Stimulated activated CD8-positive, alpha-beta memory T cell treated with anti-CD3 and anti-CD28 coated beads, Interleukin-4, amount 100 ng/mL, for 4 hours (primary cell): ENCODE results near the gene CDCA4.
"Not testable (repeated sequence)": the region's sequence is repeated elsewhere in the genome, so short reads cannot be mapped to it uniquely, and the experiment has no call there.

Source experiments
- DNase-seq, 2 donors: peaks; one replicate each; pipeline ENCODE4 v3.0.0-alpha.2; 2020; ENCODE audit warnings: low read depth in 2 of 2, low spot score in 1 of 2

The CDCA4 gene

GRCh38 chr14:105020815-105021655, at the start of gene CDCA4:
Gene CDCA4, minus strand, starts transcription at chr14:105021083. Its CDS starts 9,154 bp downstream, at chr14:105011929.
- DNase-seq: peak; percentile 95 to 96

DNA sequence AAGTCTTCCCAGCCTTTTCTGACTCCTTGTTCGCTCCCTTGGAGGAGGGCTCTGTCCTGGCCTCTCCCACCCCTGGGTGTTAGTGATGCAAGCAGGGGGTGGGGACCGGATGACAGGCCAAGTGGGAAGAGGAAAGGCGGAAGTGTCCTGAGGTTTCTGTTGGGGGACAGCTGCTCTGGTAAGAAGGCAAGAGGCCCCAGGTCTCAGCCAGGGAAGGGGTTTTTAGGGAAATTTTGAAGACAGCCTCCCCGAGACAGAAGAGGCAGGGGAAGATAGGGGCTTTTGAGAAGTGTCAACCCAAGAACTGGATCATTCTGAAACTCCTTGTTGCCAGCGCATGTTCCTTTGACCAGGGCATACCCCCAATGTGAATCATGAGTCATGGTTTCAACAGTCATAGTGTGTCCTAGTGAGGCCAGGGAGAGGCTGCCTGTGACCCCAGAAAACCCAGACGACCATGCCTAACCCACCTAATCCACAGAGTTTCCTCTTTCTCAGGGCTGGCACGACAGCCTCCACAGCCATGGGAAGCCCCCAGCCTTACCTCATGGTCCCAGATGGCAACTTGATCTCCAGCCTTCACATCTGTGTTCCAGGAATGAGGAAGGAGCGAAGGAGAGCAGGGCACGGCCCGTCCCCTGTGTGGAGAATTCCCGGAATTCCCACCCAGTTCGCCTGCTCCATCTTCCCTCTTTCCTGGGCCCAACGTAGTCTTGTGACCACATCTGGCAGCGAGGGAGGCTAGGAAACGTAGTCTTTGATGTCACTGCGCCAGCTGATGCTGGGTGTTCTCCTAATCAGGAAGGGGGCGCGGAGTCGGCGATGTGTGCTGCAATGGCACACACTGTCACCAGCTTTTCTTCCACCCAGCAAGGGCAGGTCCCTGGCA, 49.2 kb upstream of the CDCA4 start:
- no peak for DNase-seq

GRCh38 chr14:105069522-105069870, 48.6 kb upstream of the CDCA4 start:
- no peak for DNase-seq

GRCh38 chr14:105068818-105069217, 47.9 kb upstream of the CDCA4 start:
- no peak for DNase-seq

- DNase-seq: no peak
These were observed 47.1 kb upstream of the CDCA4 start for GRCh38 chr14:105067969-105068301.

DNA sequence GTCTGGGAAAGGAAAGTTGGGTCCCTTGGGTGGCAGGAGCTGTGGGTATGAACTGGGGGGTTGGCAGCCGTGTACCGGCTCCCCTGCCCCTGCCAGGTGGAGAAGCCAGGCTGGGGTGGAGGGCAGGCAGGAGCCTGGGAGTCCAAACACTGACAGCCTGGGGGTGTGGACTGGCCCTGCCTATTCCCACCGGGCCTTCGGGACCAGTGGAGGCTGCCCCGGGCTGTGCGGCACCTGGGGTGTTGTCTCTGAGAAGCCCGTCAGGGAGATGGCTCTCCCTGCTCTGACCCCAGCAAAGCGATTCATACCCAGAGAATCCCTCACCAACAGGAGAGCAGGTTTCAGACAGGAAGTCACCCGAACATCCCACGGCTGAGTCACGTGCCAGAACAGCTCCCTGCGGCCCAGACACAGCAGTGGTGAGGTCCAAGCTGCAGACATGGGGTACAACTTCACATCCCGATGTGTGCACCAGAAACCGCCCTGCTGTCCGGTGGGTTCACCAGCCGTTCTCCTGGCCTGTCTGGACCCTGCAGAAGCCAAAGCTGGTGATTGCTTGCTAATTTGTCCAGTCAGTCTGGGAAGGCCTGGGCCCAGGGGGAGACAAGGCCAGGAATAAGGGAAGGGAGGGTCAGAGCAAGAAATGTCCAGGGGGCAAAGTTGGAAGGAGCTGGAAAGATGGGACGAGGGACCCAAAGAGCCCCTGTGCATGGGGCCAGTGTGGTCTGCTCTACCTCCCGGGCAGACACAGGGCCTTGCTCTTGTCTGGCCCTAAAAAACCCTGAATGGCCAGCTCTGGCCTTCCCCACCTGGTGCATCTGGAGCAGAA, 46.5 kb upstream of the CDCA4 start:
- peak in 1 of 2 donors; percentile 48 for DNase-seq

- no peak for DNase-seq
These were observed 45.6 kb upstream of the CDCA4 start for GRCh38 chr14:105066240-105067071.

- DNase-seq: peak; percentile 63 to 82
These were observed 44.7 kb upstream of the CDCA4 start, which contains the start of gene GPR132 for GRCh38 chr14:105065280-105066228. Gene GPR132, minus strand, starts transcription at chr14:105065430. Its CDS starts 10,010 bp downstream, at chr14:105055420.

- no peak for DNase-seq
These were observed 43.8 kb upstream of the CDCA4 start for GRCh38 chr14:105064721-105065143.

- no peak for DNase-seq
These were observed 43.1 kb upstream of the CDCA4 start for GRCh38 chr14:105064001-105064400.

GRCh38 chr14:105063506-105063905, 42.6 kb upstream of the CDCA4 start:
- not testable (repeated sequence) for DNase-seq

- no peak for DNase-seq
These were observed 42.2 kb upstream of the CDCA4 start for GRCh38 chr14:105063056-105063455.

GRCh38 chr14:105062048-105062433, 41.2 kb upstream of the CDCA4 start:
- no peak for DNase-seq

GRCh38 chr14:105061428-105062047, 40.7 kb upstream of the CDCA4 start:
- DNase-seq: peak in 1 of 2 donors; percentile 48

DNA sequence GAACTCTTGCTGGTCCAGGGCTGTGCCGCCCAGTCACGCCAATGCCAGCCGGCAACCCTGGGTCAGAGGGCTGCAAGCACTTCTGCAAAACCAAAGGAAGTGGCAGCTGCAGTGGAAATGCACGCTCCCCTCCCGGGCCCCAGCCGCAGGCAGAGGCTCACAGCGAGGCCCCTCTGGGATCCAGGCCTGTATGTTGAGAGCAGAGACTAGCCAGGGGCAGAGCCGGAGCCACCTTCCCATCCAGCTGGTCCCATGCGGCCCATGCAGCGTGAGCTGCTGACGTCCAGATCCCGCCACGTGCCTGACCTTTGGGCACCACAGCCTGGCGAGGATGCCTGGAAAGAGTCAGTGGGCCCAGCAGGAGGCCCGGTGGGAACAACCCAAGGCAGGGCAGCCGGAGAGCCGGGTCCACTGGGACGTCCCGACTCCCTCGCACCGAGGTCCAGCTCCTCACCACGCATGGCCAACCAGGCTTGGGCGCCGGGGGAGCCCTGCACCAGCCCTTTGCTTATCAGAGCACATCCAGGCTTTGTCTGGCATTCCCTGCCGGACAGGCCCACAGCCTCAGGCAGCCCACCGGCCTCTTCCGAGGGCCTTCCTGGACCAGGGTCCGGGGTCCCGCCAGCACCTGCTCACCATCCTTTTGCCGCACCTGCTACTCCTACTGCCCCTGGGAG, 40.0 kb upstream of the CDCA4 start:
- no peak for DNase-seq

DNA sequence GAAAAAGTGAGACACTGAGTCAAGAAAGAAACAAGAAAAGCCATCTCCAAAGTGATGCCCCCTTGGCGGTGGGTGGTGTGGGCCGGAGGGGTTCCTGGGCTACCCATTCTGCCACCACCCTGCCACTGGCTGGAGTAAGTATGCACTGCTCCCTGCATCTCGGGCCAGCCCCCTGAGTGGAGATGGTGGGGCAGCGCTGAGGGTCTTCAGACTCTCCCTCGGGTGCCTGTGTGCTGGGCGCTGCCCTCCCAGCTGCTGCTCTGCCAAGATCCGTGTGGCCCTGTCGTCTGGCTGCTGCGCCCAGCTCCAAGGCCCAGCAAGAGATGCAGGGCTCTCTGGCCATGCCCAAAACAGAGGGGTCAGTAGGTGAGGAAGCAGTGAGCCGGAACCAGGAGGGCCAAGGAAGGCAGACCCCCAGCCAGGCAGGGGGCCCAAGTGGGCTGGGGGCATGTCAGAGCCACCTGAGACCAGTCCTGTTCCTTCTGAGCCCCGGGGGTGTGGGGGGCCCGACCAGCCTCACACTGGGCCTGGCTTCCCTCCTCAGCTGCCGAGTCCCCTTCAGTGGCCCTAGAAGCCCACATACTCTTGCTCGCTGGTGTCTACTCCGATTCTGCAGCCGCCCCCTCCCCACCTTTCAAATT, 39.2 kb upstream of the CDCA4 start:
- no peak for DNase-seq

- DNase-seq: no peak
These were observed 38.4 kb upstream of the CDCA4 start for GRCh38 chr14:105059035-105059924.
